NCI-H524 (cell line): ENCODE data around the gene LRRC8D.

Experiments used
- DNase-seq, 2 experiments: peaks; one replicate each; lab custom pipeline; 2025; lab: John Stamatoyannopoulos, UW

Gene LRRC8D

GRCh38 chr1:89870998-89871397 lies 50.2 kb downstream of the LRRC8D start:
- no peak for DNase-seq

DNA sequence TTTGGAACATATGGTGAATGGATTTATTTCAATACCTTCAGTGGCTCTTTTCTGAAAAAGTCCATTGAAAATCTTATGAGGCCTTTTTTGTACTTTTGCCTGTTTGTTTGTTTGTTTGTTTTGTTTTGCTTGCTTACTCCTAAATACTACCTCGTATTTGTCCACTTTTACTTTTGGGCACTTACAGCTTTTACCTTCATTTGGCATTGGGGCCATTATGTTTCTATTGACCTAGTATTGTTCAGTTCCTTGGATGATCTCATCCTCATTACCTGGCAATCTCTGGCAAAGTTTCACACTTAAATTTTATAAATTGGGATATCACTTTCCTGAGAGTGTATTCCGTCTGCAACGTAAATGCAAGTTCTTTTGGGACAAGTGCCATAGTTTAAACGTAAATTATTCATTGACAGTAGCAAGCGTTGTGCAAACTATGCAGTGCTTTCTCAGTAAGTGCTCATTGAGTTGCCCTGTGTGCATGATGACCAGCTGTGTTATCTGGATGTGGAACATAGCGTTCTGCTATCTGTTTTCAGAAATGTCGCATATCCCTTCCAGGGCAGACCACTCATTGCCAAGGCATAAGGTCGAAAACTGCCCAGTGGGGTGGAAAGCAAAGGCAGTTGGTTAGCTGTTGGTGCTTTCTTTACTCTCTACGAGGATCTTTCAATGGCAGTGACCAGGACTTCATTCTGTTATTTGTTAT lies 51.1 kb downstream of the LRRC8D start:
- no peak for DNase-seq

- DNase-seq = no peak
These were observed 51.7 kb downstream of the LRRC8D start for GRCh38 chr1:89872567-89872966.

GRCh38 chr1:89873288-89873687 lies 52.5 kb downstream of the LRRC8D start:
- no peak for DNase-seq

DNA sequence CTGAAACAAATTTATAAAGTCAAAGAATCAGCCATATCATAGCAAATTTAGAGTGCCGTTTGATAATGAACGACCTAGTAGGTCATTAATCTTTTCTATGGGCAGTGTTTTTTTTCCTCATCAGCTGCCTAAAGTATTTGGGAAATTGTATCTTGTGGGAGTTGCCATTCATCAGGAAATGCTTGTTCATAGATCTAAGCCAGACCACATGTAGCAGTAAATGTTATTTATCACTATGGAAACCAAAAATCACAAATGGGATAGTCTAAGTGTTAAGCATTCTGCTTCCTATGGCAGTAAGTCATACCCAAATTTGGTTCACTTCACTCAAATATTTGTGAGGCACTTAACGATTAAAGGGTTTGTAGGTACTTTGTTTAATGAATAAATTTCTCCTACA lies 52.9 kb downstream of the LRRC8D start:
- no peak for DNase-seq

DNA sequence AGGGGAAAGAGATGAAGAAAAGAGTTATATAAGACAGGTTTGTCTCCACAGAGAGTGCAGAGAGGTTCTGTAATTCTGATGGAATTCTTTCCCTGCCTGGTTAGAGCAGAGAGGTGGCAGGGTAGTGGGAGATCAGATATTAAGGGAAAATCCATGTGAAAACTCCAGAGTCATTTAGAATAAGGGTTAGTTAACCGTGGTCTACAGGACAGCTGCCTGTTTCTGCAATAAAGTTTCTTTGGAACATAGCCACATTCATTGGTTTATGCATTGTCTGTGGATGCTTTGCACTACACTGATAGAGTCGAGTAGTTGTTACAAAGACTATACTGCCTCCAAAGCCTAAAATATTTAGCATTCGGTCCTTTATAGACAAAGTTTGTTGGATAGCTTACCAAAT lies 55.6 kb downstream of the LRRC8D start:
- DNase-seq = no peak

GRCh38 chr1:89877756-89878155 lies 56.9 kb downstream of the LRRC8D start:
- DNase-seq = no peak

DNA sequence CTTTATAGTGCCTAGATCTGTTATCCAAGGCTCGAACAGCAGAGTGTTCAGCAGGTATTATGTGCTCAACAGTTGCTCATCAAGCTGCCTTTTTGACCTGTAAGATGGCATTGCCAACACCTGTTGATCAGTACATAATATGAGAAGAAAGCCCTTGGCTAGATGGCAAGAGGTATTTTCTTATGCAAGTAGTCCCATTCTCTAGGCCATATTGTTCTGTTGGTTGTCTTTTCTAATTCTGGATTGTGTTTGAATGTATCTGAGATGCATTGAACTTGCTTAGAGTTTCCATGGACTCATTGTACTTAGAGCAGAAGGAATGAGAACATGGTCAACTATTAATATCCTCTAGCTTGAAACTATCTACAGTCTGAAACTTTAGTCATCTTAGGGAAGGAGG lies 57.4 kb downstream of the LRRC8D start:
- DNase-seq = no peak

GRCh38 chr1:89880679-89881078 lies 59.8 kb downstream of the LRRC8D start:
- DNase-seq = no peak

- no peak for DNase-seq
These were observed 60.7 kb downstream of the LRRC8D start for GRCh38 chr1:89881415-89882058.

DNA sequence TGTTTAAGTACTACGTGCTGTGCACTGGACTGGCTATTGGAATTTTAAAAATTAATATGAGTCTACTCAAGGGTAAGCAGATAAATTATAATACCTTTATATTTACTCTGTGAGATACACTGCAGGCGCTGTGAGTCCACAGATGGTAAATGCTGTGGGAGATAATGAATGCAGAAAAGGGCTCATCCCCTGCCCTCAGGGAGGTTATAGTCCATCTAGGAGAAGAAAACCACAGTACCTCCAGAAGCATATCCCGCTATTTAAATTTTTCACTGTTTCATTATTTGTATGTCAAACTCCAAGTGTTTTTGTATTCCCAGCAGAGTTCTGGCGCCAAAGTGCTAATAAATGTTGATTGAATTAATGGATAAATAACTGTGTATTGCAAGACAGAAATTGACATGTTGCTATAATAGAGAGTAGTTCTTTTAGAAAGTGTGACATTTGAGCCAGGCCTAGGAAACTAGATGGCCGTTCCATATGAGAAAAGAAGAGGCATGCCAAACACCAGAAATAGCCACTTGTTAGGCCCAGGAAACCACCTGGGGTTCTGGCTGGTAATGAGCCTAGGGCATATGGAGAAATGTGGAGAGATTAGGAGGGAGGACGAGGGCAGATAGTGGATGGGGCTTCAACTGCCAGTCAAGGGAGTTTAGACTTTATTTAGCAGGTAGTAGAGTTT lies 61.7 kb downstream of the LRRC8D start:
- no peak for DNase-seq

- DNase-seq = no peak
These were observed 62.2 kb downstream of the LRRC8D start for GRCh38 chr1:89883030-89883379.

DNA sequence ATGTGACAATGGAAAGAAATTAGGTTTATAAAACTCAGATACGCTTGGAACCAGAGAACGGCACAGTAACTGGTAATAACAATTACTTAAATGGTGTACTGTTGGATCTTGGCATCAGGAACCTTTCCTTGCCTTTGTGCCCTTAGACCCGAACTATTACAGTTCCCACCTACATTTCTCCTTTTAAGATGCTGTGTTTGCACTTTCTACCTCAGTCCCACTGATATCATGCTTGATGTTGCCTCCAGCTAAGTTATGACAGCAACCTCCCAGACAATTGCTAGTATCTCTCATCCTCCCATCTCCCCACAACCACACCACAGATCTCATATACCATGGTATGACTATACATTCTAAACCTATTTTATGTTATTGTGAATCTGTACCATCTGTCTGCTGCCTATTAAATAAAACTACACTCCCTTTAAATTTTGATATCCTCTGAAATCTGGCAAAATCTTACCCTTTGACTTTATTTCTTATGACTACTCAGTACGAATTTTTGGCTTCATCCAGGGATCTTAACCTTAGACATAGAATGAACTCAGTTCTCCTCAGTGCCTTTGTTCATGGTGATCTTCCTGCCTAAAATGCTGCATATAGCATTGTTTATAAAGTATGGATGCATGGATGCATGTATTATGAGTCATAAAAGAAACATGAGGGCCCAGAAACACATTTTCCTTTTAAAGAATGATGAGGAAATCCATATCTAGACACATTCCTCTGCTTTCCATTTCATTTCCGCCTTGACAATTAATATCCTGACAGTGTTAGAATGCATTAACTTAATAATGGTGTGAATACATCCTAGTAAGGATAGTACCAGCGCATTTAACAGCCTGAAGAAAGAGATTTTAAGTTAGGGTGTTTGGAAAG lies 64.1 kb downstream of the LRRC8D start:
- DNase-seq = no peak

DNA sequence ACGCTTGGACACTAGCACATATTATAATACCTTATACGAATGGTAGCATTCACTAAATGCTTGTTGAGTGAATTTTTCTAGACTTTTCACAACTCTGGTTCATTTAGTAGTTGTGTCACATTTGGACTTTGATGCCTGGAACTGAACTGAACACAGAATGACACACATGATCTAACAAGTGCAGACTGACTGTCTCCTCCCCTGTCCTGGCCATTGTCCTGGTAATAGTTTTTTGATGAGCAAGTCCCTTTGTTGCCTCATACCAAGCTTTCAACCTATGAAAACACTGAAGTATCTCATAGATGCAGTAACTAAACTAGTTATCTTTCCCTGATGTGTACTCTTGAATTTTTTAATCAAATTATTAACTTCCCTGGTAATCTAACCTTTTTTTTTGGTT lies 66.4 kb downstream of the LRRC8D start:
- DNase-seq = no peak

GRCh38 chr1:89887713-89888112 lies 66.9 kb downstream of the LRRC8D start:
- DNase-seq = no peak

GRCh38 chr1:89888480-89889322 lies 67.9 kb downstream of the LRRC8D start:
- no peak for DNase-seq

- DNase-seq = no peak
These were observed 68.4 kb downstream of the LRRC8D start for GRCh38 chr1:89889323-89889615.

GRCh38 chr1:89890085-89890752 lies 69.4 kb downstream of the LRRC8D start:
- DNase-seq = no peak

DNA sequence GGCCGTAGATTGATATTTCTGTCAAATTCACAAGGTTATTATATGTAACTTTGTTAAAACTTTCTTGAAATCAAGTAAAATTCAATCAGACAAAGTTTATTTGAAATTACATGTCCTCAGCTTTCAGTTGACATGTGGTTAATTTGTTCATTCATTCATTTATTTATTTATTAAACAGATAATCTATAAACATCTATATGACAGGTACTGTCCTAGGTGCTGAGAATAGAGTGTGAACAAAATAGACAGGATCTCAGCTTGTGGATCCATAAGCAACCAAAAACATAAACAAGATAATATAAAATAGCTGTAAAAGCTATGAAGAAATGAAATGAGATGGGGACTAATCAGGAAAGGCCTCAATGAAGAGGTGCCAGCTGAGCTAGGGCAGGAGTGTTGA lies 72.0 kb downstream of the LRRC8D start:
- no peak for DNase-seq

DNA sequence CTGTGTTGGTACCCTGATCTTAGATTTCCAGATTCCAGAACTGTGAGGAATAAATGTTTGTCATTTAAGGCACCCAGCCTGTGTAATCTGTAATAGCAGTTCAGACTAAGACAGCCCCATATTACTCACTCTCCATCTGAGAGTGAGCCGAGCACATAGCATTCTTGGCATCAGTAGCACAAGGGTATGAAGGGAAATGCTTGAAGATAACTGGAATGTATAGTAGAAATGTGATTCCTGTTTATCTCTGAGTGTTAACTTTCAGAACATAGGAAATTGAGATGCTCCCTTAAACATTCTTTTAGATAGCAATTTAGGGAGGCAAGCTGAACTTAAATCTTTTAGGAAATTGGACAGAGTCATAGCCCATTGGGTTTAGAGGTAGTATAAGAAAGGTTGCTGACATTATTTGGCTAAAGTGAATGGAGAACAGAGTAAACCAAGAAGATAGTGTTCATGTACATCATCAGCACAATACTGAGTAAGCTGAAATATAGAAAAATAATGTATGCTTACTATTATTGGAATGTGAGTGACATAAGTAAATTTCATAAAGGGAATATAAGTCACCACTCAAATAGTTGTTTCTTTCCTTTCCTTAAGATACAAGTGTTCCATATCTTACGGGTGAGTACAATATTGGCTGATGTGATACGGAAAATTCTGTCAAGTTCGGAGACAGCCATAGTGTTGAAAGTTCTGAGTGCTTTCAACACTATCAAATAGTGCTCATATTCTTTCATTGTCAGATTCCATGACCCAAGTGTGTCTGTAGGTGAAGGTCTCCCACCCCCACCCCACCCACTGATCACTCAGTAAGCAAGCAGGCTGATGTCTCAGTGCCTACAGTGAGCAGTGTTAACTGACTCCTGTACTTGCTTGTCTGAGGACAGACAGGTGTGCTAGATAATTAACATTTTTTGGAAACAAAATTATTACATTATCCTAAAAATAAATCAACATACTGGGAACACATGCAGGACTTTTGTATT lies 73.7 kb downstream of the LRRC8D start:
- no peak for DNase-seq
